MM.1S (cell line): ENCODE measurements around the gene AMH.

Source experiments
- EZH2phosphoT487 ChIP-seq: fragments of 300-600 bp; sonication (generic); IDR thresholded peaks from 2 replicates; pipeline ENCODE4 v1.6.1; 2018; ENCODE audit warnings: antibody characterized with exemption, low read length
- TF ChIP-seq, protein P1 (sequence below): fragments of 300-600 bp; sonication (generic); IDR thresholded peaks from 2 replicates; pipeline ENCODE4 v1.5.1; 2016; ENCODE audit warnings: antibody characterized with exemption, low read length, mixed read lengths

DNA sequence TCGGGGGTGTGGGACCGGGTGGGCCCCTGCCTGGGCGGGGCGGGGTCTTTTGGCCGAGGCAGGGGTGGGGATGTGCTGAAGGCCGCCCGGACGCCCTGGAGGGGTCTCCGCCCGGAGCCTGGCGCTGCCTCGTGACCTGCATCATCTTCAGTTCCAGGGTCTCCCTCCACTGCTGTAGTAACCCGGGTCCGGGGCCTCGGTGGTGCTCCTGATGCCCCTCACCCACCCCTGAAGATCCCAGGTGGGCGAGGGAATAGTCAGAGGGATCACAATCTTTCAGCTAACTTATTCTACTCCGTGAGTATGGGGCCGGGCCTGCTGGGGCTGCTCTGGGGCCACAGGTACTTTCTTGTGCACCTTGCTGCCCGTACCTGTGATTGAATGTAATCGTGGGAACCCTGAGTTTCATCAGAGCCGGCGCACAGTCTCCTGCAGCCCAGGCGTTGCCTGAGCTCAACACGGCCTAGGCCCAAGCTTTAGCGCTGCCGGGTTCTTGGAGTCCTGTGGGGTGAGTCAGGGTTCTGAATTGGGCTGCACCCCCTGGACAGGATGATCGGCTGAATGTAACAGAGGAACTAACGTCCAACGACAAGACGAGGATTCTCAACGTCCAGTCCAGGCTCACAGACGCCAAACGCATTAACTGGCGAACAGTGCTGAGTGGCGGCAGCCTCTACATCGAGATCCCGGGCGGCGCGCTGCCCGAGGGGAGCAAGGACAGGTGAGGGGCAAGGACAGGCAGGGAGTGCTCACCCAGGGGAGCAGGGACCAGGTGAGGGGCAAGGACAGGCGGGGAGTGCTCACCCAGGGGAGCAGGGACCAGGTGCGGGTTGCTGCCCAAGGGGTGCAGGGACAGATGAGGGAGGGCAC is 22.3 kb downstream of the AMH start:
- TF ChIP-seq, protein P1, sequence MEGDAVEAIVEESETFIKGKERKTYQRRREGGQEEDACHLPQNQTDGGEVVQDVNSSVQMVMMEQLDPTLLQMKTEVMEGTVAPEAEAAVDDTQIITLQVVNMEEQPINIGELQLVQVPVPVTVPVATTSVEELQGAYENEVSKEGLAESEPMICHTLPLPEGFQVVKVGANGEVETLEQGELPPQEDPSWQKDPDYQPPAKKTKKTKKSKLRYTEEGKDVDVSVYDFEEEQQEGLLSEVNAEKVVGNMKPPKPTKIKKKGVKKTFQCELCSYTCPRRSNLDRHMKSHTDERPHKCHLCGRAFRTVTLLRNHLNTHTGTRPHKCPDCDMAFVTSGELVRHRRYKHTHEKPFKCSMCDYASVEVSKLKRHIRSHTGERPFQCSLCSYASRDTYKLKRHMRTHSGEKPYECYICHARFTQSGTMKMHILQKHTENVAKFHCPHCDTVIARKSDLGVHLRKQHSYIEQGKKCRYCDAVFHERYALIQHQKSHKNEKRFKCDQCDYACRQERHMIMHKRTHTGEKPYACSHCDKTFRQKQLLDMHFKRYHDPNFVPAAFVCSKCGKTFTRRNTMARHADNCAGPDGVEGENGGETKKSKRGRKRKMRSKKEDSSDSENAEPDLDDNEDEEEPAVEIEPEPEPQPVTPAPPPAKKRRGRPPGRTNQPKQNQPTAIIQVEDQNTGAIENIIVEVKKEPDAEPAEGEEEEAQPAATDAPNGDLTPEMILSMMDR: no peak
- no peak for TF ChIP-seq EZH2phosphoT487
